Ovary (tissue), 3 donors: Measurements from ENCODE around the gene MAPKAP1.

Source experiments
- CTCF ChIP-seq, 3 donors: fragments of 450-650 bp in 2 of 3; fragments of 200-600 bp in 1 of 3; IDR thresholded peaks; one replicate each; pipeline versions ENCODE4 v1.5.1 to v1.8.0; 2016 to 2022; ENCODE audit warnings: antibody characterized with exemption in 3 of 3, mild to moderate bottlenecking in 1 of 3
- POLR2A ChIP-seq: fragments of 450-650 bp; IDR thresholded peaks from one replicate; pipeline ENCODE4 v1.6.1; 2017; ENCODE audit warnings: antibody characterized with exemption, mild to moderate bottlenecking, moderate library complexity
- donor health status: DM: no; HTN: no; CAD: no.

DNA sequence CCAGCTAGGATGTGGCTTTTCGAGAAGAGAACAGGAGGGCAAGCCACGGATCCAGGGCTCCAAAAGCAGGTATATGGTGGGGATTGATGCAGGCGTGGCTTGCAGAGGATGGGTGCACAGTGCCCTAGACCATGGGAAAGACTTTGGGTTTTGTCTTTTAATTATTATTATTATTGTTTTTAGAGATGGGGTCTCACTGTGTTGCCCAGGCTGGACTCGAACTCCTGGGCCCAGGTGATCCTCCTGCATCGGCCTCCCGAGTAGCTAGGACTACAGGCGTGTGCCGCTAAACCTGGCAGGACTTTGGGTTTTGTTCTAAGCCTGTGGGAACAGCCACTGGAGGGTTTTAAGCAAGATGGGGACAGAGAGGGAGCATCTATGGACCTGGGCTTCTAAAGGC lies 293.4 kb downstream of the MAPKAP1 start:
- no peak for TF ChIP-seq POLR2A
- TF ChIP-seq CTCF (IDR thresholded peaks at IDR 0.05), result no peak
